Right lobe of liver (tissue), 6 donors: Measurements from ENCODE around the gene EFNB2. TPM values are rescaled to one million over a fixed set of nuclear protein-coding genes. Genes with fewer than 3 reads are reported as not detected.

Source experiments
- ATAC-seq, 4 donors: fragments of 200-7000 bp; cut with Tn5 transposase; one replicate each; pipeline ENCODE4 v1.9.1; 2020; ENCODE audit warnings: mild to moderate bottlenecking in 4 of 4, moderate library complexity in 4 of 4
- DNase-seq, 3 donors: peaks; one replicate each; pipeline ENCODE4 v3.0.0-alpha.2; 2020
- H3K27ac ChIP-seq, 3 donors: fragments of 200-600 bp; one replicate each; pipeline ENCODE4 v1.8.0; 2022
- H3K27me3 ChIP-seq, 2 donors: fragments of 200-600 bp; one replicate each; pipeline ENCODE4 v1.8.0; 2022
- H3K36me3 ChIP-seq, 4 donors: fragments of 200-600 bp; sonication (generic) in 1 of 4; one replicate each; pipeline versions ENCODE4 v1.5.1 to v1.8.0; 2017 to 2022; ENCODE audit warnings: control low read depth in 1 of 4
- H3K4me1 ChIP-seq, 4 donors: fragments of 200-600 bp; sonication (generic) in 1 of 4; one replicate each; pipeline versions ENCODE4 v1.5.1 to v1.8.0; 2017 to 2022; ENCODE audit warnings: control low read depth in 1 of 4
- H3K4me3 ChIP-seq, 3 donors: fragments of 200-600 bp; one replicate each; pipeline ENCODE4 v1.8.0; 2022
- H3K9me3 ChIP-seq, 4 donors: fragments of 200-600 bp; sonication (generic) in 1 of 4; one replicate each; pipeline versions ENCODE4 v1.5.1 to v1.8.0; 2017 to 2022; ENCODE audit warnings: control low read depth in 1 of 4
- POLR2A ChIP-seq: fragments of 450-650 bp; IDR thresholded peaks from one replicate; pipeline ENCODE4 v1.6.1; 2017; ENCODE audit warnings: antibody characterized with exemption, mild to moderate bottlenecking
- WGBS: methylation state at CpG from one replicate; pipeline ENCODE4 v1.1.6; 2018; ENCODE audit warnings: low coverage, low lambda C conversion rate; ENCODE audit not compliant: insufficient coverage; ENCODE audit errors: missing lambda C conversion rate; 5-methylcytosine and 5-hydroxymethylcytosine counted together
- intact Hi-C, 2 donors: fragments of 100-400 bp; cut with DNase I; formaldehyde crosslinking; loops; one replicate each; pipeline versions ENCODE4 v1.11.2 to v1.14.1; 2022
- total RNA-seq, 6 experiments: library from RNA; depleted of rRNA in 2 of 6; stranded (reverse); fragments of >200 nt in 2 of 6; fragmentation: NEBNext Ultra II Directional in 3 of 6; extraction: Animal tissue kit (Norgen Biotek cat#: 25700) in 3 of 6; gene quantifications; one replicate each; pipeline versions ENCODE4 v1.1.0 to v1.2.4, GENCODE V29; 2016 to 2023
- TF ChIP-seq, protein P1 (sequence below), 4 donors: fragments of 200-600 bp in 3 of 4; fragments of 450-650 bp in 1 of 4; IDR thresholded peaks; one replicate each; pipeline versions ENCODE4 v1.5.1 to v1.8.0; 2016 to 2022; ENCODE audit warnings: antibody characterized with exemption in 4 of 4, mild to moderate bottlenecking in 2 of 4
- donor health status: DM: no; HTN: yes; CAD: no.
- donor health status: DM: no; HTN: no; CAD: no.
- donor health status: DM: no; HTN: no; CAD: no.
- donor health status: DM: no; HTN: yes; CAD: no.
- donor health status: DM: no; HTN: yes; CAD: no.

The EFNB2 gene
- total RNA-seq, 6 experiments from 2014 or later = 2.3 to 9.8 (median 3.9) TPM

GRCh38 chr13:106503730-106504453 lies 31.6 kb downstream of the EFNB2 start:
- H3K27me3 ChIP-seq = no peaks in the 10 kb centered on the region
- H3K4me1 ChIP-seq = no peaks in the 10 kb centered on the region
- H3K4me3 ChIP-seq = no peak overlapping the region
- ATAC-seq (no peak), DNase-seq (no peak)
- 62% methylated on average over 9 of the region's 9 CpGs for WGBS
- TF ChIP-seq, protein P1, sequence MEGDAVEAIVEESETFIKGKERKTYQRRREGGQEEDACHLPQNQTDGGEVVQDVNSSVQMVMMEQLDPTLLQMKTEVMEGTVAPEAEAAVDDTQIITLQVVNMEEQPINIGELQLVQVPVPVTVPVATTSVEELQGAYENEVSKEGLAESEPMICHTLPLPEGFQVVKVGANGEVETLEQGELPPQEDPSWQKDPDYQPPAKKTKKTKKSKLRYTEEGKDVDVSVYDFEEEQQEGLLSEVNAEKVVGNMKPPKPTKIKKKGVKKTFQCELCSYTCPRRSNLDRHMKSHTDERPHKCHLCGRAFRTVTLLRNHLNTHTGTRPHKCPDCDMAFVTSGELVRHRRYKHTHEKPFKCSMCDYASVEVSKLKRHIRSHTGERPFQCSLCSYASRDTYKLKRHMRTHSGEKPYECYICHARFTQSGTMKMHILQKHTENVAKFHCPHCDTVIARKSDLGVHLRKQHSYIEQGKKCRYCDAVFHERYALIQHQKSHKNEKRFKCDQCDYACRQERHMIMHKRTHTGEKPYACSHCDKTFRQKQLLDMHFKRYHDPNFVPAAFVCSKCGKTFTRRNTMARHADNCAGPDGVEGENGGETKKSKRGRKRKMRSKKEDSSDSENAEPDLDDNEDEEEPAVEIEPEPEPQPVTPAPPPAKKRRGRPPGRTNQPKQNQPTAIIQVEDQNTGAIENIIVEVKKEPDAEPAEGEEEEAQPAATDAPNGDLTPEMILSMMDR (IDR thresholded peaks at IDR 0.05) = no peak
- TF ChIP-seq POLR2A = no peak
- no peaks in the 10 kb centered on the region for H3K36me3 ChIP-seq
- intact Hi-C loops = no loop called here
- no peak overlapping the region for H3K27ac ChIP-seq
- H3K9me3 ChIP-seq = no peaks in the 10 kb centered on the region

DNA sequence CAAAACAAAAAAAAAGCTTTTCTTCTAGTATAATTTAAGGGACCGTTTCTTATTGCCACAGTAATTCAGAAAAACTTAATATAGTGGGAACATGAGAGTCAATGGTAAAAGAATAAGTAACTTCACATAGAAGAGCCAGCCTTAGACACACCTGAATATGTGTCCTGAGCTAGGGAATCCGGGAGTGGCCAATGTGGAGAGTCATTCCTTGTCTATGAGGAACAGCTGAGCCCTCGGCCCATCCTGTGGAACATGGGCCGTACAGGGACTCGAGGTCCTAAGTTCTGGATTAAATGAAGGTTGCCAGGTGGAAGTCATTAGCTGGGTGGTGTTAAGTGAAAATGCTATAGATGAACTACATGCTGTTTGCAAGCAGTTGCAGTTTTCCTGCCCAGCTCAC lies 32.2 kb downstream of the EFNB2 start:
- TF ChIP-seq, protein P1 (IDR thresholded peaks at IDR 0.05) = no peak
- TF ChIP-seq POLR2A = no peak
- no peaks in the 10 kb centered on the region for H3K9me3 ChIP-seq
- intact Hi-C loops = no loop called here
- 47% methylated on average over 5 of the region's 5 CpGs for WGBS
- H3K27ac ChIP-seq = no peak overlapping the region
- no peaks in the 10 kb centered on the region for H3K36me3 ChIP-seq
- no peak overlapping the region for H3K4me3 ChIP-seq
- no peak for ATAC-seq
- no peaks in the 10 kb centered on the region for H3K27me3 ChIP-seq
- no peaks in the 10 kb centered on the region for H3K4me1 ChIP-seq
- DNase-seq = no peak

GRCh38 chr13:106500445-106500844 lies 35.0 kb downstream of the EFNB2 start:
- Histone ChIP-seq H3K4me1 (no peaks in the 10 kb centered on the region), H3K4me3 (no peak overlapping the region), H3K9me3 (no peaks in the 10 kb centered on the region), H3K27ac (no peak overlapping the region), H3K27me3 (no peaks in the 10 kb centered on the region), H3K36me3 (no peaks in the 10 kb centered on the region)
- intact Hi-C loops = no loop called here
- ATAC-seq = no peak
- TF ChIP-seq POLR2A = no peak
- TF ChIP-seq, protein P1 (IDR thresholded peaks at IDR 0.05) = no peak
- DNase-seq = no peak
- 43% methylated on average over 6 of the region's 6 CpGs for WGBS

- ATAC-seq (no peak), DNase-seq (no peak)
- Histone ChIP-seq H3K4me1 (no peaks in the 10 kb centered on the region), H3K36me3 (no peaks in the 10 kb centered on the region), H3K4me3 (no peak overlapping the region), H3K27me3 (no peaks in the 10 kb centered on the region), H3K9me3 (no peaks in the 10 kb centered on the region), H3K27ac (no peak overlapping the region)
- WGBS = 55% methylated on average over 4 of the region's 4 CpGs
- intact Hi-C loops = no loop called here
- TF ChIP-seq POLR2A = no peak
- TF ChIP-seq, protein P1 (IDR thresholded peaks at IDR 0.05) = no peak
These were observed 35.6 kb downstream of the EFNB2 start for GRCh38 chr13:106499896-106500295.
